Islet of Langerhans (tissue), 1 donor: Measurements from ENCODE around the gene TXNDC5.

Experiments used
- FAIRE-seq: peaks from one replicate; lab custom pipeline; 2011; peaks lifted over from hg19 to GRCh38; lab: Jason Lieb, UNC

The TXNDC5 gene

DNA sequence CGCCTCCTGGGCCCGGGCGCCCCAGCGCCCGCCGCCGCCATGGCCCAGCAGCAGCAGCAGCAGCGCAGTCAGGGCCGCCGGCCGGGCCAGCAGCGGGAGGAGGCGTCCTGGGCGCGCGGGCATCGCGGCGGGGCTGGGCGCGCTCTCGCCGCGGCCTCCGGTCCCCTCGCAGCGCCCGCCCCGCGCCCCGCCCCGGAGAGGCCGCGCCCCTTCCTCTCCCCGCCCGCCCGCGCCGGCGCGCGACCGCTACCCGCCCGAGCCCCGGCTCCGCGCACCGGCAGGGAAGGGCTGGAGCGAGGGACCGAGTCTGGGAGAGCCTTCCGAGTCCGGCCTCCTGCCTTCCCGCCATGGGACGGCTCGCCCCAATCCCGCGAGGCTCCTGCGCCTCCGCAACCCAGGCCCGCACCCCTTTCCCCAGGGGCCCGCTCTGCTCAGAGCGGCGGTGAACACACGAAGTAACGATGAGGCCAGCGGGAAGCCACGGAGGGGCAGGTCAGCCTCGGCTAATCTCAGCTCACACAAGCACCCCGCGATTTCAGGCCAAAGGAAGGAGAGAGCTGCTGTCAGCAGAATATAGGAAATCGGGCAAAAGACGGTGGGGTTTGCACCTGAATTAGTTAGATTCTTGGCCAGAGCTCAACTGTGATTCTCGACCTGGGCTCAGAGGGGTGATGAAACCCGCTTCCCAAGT lies at the start of gene TXNDC5:
TSS of gene TXNDC5 (minus strand) at position 135 of the 691 bp plus-strand sequence. CDS start at position 123, 12 bp downstream.
- FAIRE-seq = no peak

DNA sequence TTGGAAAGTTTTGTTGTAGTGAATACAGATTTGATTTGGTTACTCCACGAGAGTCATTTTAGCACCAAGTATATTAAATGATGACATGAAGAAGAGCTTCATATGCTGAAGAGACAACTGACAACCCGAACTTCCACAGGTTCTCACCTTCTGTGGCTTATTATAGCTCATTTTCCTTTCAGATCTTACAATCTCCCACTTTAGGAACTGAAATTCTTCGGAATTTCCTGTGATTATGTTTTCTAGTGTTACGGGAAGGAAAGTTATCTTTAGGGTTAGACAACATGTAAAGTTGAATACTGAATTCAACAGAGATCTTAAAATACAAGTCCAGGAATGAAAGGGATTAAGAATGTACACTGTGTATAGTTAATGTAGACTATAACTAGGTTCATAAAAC lies 49.6 kb upstream of the TXNDC5 start:
- no peak for FAIRE-seq

DNA sequence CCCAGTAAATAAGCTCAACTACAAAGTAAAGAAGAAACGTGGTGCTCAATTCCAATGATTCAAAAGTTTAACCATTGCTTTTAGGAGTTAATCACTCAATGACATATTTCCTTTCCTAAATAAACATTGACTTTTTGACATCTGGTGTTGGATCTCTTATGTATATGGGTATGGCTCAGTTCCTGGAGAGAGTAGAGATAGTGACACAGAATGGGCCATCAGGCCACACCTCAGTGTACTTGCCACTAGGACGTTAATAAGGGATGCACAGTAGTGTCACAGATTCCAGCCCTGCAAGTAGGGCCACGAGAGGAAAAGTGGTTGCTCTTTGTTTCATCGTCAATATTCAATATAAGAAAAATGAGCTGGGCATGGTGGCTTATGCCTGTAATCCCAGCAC lies 48.9 kb upstream of the TXNDC5 start:
- FAIRE-seq = no peak

DNA sequence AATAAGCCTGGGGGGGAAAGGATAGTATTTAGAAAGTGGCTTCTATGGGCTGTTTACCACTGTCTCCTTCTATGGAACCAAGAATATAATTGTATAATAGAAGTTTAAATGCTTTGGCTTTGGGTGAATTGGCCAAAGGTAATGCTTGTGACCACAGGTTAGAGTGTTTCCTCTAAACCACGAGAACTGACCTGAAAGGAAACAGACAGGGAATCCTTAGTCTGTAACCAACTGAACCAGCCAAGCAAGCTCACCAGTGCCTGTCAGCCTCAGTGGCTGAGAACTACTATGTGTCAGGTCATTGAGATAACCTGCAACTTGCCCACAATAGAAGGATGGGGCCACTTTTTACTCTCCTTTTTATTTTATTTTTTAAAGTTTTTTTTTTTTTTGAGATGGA lies 47.9 kb upstream of the TXNDC5 start:
- no peak for FAIRE-seq

DNA sequence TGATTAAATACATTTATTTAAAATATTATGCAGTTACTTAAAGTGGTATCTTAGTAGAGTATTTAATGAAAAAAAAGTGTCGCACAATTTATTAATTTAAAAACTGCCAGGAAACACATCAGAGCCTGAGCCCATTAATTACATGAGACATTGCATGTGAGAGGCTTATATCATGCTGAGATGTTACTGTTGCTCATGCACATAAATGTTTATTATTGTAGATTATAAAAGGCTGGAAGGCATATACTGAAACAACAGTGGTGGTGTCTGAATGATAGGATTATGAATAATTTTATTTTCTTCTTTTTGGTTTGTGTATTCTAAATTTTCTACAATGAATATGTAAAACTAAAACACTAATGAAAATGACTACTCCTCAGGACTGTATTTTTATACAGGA lies 45.7 kb upstream of the TXNDC5 start:
- FAIRE-seq = no peak

DNA sequence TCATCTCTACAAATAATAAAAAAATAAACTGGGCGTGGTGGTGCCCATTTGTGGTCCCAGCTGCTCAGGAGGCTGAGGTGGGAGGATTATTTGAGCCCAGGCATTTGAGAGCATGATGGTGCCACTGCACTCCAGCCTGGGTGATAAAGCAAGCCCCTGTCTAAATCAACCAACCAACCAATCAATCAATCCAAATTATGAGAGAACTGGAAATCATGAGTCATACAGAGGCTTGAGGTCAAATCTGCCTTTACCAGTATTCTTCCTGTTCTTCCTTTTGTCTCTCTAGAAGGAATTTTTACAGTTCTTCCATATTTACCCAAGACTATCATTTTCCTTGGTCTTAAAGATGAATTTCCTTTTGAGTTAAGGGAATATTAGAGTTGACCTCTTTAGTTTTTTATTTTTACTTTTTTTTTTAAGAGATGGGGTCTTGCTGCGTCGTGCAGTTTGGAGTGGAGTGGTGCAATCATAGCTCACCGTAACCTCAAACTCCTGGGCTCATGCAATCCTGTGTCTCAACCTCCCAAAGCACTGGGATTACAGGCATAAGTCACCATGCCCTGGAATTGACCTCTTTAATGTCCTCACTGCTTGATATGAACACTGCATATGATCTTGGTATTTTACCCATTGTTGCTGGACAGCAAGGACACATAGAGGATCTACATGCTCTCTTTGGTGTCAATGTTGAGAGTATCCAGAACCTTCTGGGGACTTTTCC lies 44.1 kb upstream of the TXNDC5 start:
- no peak for FAIRE-seq

DNA sequence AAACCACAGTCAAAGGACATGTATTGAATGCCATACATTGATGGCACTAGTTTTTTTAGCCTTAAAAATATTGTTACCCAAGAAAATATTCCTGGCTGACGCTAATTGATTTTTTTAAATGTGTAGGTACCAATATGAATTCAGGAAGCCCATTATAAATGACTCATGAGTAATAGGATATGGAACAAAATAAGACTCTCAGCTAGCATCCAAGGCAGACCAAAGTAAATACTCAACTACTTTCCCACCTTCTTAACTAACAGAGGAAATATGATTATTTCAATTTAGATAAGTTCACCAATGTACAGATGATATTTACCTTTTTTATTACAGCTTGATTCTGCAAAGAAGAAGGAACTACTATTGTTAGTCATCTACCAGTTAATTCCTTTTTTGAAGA lies 43.2 kb upstream of the TXNDC5 start:
- FAIRE-seq = no peak

DNA sequence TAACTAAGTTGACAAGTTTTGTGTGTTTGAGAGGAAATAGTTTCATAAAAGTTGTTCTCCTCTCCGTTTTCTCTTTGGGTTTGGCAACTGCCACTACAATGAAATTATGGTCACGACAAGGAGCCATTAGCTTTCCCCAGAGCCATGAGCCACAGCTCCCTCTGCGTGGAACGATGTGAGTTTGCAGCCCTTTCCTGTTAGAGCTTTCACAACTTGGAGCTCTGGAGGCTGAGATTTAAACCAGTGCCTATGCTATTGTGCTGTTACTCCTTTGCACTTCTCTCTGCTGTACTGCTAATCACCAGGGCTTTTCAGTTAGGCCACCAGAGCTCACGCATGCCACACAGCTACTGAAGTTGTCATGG lies 29.3 kb upstream of the TXNDC5 start:
- FAIRE-seq = no peak

DNA sequence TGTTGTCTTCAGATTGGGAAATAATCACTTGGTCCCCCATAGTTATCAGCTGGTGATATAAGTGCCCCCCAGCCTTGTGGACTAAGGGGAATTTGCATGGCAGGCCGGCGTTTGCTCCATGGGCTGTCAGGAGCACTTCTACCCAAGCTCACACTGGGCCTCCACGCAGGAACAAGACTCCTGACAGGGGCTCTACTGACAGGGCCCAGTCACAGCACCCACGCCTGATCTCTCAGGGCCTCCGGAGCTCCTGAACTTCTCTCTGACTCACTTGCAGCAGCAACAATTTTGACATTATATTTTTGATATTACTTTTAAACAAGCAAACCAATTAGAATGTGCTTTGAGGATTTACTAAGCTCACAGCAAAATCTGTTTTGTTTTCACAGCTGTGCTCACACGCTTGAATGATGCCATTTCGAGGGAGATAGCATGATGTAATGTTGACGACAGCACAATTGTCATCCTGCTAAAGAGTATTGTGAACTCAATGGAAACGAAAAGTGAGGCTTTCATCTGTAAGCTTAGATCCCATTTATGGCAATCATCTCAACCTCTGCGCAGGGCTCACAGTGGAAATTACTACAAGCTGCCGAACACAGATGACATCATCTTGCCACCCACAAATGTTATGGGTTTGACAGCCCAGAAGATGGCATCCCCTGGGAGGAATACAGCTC lies 28.7 kb upstream of the TXNDC5 start:
- peak; percentile 36 for FAIRE-seq

DNA sequence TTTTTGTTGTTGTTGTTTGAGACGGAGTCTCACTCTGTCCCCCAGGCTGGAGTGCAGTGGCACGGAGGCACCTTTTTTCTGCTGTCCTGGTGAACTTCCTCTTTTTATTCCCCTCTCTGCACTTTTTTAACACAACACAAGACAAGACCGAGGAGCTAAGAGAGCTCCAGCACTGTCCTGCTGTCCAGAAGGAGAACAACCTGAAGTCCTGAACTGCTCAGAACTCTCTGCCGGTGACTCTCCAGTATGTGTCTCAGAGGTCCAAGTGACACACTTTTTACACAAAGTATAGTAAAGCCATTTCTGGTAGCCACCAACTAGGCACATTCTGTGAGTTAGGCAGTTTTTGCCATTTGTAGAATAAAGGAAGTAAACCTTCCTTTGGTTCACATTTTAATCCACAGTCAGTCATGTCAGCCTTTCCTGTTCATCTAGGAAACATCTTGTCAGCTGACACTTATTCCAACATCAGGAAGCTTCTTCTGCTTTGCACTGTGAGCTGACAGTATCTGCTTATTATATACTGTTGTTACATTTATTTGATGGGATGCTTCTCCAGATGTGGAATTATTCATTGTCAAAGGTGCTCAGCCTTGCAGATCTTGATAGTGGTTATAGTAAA lies 28.1 kb upstream of the TXNDC5 start:
- FAIRE-seq = no peak

DNA sequence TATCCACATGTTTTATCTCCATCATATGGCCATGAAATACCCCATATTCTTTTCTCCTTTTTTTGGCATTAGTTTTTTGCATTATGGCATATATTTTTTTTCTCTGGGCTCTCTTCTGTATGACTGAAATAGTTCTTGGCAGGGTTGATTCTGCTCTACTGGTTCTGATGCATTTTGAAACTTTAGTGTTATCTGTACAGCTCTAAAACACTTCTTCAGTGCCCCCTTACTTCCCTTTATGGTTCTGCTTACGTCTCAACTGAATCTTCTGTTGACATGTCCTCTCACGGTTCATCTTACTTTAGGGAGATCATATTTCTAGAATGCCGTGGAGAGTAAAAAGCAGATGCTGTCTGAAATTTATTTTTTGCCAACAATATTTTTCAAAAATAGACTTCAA lies 23.2 kb upstream of the TXNDC5 start:
- no peak for FAIRE-seq

DNA sequence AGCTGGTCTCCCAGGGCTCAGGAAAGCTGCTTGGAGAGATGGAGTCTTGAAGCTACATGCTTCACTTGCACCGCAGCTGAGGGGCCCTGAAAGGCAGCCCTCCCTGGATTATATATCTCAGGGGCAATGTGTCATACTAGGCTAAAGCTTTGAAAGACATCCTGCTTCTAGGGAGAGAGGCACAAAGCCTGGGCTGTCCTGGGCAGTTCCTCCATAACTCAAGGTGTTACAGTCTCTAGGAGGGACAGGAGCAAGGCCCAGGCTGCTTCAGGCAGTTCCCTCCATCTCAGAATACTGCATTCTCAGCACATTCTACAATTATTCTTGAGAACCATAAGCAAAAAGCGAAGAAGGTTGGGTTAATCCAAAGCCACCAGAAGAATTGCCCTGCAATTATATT lies 22.0 kb upstream of the TXNDC5 start:
- no peak for FAIRE-seq

DNA sequence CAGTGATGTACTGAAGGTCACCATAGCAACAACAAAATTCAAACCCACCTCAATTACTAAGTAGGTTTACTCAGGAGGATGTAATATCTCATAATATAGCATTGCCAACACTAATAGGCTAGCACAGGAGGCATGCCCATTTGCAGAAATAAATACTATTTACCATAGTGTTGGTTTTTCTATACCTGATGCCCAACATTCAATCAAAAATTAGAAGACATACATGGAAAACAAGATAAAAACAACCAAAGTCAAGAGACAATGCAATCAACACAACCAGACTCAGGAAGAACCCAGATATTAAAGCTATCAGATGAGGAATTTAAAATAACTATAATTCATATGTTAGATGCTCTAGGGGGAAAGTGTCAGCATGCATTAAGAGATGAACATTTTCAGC lies 14.3 kb upstream of the TXNDC5 start:
- FAIRE-seq = no peak

DNA sequence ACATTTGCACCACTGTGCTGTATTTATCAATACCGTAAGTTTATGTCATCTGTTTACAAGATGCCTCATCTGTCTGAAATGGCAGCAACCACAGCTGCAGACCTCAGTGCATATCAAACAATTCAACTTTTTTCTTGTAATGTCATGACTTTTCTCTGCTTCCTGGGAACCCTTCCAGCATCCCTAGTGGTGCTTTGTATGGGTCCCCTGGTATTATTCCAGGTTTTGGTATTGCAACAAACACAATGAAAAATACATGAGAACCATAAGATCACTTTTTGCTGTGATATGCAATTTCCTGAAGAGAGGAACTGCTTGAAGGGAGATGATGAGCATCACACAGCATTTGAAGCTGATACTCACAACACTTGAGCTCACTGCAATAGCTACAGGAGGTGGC lies 12.0 kb upstream of the TXNDC5 start:
- FAIRE-seq = no peak

DNA sequence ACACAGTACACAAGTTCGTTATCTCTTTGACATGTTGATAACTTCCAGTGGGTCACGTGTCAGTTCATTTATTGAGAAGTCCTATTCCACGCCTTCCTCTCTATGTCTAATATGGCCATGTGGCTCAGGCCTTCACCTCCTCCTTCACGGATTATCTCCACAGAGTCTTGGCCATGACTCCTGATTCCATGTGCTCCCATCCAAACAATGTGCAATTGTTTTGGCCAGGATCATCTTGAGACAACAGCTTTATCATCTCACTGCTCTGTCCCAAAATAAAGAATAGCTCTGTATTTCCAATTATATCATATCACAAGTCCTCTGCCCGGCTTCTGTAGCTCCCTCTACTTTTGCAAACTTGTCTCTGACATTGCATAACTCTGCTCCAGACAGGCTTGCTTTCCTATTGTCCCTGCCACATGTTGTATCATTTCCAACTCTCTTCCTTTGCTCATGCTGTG lies 11.1 kb upstream of the TXNDC5 start:
- no peak for FAIRE-seq

DNA sequence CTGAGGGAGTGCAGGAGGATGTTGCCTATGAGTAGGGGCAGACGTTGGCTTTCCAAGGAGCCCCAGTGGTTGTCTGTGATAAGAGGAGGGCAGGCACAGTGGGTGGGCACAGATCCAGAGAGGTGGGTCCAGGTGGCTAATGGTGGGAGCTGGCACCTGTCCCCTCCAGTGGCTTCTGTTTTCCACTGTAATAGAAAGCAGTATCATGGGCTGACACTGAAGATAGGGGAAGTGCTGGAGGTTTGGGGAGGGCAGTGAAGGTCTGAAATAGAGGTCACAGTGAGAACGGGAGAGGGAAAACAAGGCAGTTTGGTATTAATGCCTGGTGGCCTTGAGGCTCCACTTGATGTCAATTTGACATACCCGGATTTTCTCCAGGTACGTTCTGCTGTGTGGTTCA lies 10.5 kb upstream of the TXNDC5 start:
- FAIRE-seq = no peak

DNA sequence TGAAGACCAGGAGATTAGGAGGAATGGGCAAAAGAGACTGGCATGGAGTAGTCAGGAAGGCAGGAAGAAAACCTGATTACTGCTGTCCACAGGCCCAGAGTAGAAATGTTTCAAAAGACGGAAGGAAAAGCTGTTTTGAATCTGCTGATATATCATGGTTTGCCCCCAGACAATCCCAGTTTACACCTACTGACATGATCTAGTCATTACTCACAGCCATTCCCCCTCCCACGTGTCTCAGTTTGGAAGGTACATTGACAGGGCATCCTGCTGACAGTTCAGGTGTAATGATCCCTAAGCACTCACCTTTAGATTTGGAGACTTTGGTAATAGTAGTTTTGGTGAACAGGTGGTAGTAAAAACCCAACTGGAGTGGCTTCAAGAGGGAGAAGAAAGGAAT lies 9.8 kb upstream of the TXNDC5 start:
- FAIRE-seq = no peak

DNA sequence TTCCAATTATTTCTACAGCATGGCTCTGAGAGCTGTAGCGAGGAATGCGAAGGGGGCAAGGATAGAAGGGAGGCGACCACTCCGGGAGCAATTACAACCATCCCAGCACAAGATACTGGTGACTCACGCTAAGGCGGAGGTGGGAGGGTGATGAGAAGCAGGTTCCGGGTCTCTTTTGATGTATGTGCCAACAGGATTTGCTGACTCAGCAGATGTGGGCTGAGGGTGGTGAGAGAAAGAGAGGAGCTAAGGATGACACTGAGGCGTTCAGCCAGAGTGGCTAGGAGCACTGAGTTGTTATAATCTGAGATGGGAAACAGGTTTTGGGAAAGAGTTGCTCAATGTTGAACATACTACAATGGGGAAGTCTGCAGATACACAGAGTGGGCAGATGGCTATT lies 9.3 kb upstream of the TXNDC5 start:
- no peak for FAIRE-seq

DNA sequence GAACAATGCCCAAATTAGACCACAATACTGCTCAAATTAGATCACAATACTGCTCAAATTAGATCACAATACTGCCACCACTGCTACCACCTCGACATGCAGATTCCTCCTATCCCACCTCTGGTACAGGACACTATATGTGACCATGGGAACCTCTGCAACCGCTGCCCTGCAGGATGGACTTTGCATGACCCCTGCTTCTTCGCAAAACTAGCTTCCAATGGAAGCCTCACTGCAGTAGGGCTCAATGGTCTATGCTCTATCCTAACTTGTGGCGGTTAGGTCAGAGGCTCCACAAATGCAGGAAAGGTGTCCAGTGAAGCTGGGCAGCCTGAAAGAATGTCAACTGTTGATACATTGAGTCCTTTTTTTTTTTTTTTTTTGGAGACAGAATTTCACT lies 7.8 kb upstream of the TXNDC5 start:
- no peak for FAIRE-seq

DNA sequence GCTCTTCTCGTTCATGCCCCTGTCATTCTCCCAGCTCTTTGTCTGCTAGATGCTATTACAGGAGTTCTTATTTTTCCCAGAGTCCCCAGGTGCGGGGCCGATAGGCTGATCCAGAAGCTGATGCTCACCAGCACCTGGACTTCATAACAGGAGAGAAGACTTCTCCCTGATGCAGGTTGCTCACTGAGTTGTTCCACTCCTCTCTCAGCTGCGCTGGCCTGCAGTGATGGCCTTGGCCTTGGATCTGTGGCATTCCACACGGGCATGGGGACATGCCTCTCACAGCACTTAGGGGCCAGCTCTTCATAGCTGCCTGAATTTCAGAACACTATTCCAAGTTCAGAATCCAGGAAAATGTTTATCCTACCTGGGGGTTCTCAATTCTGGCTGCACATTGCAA lies 7.1 kb upstream of the TXNDC5 start:
- FAIRE-seq = no peak

DNA sequence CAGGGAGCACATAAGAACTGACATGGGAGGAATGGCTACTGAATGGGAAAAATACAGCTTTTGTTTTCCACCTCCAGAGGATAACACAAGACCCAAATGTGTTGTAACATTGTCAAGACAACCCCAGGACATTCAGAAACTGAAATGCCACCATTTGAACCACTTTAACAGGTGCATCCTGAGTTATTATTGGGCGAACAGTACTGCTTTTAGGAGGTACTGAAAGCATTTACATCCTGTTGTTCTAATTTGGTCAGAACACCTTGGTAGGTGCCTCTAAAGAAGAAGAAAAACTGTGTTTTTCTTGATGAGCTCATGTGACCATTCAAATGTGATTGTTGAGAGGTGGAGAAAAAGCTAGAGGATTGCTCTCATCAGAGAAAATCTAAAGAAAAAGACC lies 6.4 kb upstream of the TXNDC5 start:
- no peak for FAIRE-seq

DNA sequence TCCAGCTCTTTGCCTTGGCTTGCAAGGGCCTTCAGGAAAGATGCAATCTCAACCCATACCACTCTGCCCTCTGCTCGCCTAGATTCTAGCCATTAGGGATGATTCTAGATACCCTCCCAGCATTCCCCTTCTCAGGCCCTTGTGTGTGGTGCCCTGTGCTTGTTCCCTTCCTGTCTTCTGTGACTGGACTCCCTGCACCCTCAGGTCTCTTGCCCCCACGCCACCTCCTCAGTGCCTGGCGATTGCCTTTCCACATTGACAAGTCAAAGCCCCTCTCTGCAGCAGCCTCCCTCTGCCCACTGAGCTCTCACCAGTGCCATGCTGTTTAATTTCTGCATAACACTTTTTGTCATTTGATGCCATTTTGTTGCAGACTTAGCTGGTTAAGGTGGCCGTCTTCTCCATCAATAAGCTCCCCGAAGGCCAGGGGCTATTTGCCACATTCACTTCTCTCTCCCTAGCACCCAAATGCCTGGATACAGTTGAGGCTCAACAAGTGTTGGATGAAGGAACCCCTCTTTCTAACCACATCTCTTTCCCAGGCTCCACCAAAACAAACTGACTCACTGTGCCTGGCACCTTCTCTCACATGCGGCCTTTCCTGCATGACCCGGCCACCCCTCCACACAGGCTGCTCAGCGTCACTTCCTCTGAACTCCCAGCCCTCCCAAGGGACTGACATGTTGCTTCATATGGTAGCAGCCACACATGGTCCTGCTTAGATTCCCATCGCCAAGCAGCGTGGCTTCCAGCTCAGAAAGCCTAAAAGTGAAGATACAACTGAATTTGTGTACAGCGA lies 4.6 kb upstream of the TXNDC5 start:
- no peak for FAIRE-seq
